GM21619 (cell line): ENCODE data around the gene ERGIC1.
A peak's percentile ranks its signal among the peaks of the same experiment; 100 is the strongest.

Experiments
- ATAC-seq: cut with Tn5 transposase; IDR thresholded peaks from one replicate; pipeline ENCODE4 v1.9.1; 2021; ENCODE audit not compliant: unreplicated experiment

ERGIC1 gene

GRCh38 chr5:172825610-172826204, 8.3 kb upstream of the ERGIC1 start:
- no peak for ATAC-seq

- ATAC-seq: no peak
Observed at GRCh38 chr5:172827841-172828240, 6.2 kb upstream of the ERGIC1 start.

GRCh38 chr5:172828911-172829431, 5.1 kb upstream of the ERGIC1 start:
- ATAC-seq: no peak

- ATAC-seq: no peak
Observed at GRCh38 chr5:172830275-172830799, 3.7 kb upstream of the ERGIC1 start.

- ATAC-seq: no peak
Observed at GRCh38 chr5:172830876-172831662, 3.0 kb upstream of the ERGIC1 start.

GRCh38 chr5:172832383-172833315, 1.4 kb upstream of the ERGIC1 start:
- ATAC-seq: no peak

- no peak for ATAC-seq
Observed at GRCh38 chr5:172833372-172833685, 722 bp upstream of the ERGIC1 start.

GRCh38 chr5:172834415-172835289, 601 bp downstream of the ERGIC1 start:
- peak; percentile 24 for ATAC-seq

DNA sequence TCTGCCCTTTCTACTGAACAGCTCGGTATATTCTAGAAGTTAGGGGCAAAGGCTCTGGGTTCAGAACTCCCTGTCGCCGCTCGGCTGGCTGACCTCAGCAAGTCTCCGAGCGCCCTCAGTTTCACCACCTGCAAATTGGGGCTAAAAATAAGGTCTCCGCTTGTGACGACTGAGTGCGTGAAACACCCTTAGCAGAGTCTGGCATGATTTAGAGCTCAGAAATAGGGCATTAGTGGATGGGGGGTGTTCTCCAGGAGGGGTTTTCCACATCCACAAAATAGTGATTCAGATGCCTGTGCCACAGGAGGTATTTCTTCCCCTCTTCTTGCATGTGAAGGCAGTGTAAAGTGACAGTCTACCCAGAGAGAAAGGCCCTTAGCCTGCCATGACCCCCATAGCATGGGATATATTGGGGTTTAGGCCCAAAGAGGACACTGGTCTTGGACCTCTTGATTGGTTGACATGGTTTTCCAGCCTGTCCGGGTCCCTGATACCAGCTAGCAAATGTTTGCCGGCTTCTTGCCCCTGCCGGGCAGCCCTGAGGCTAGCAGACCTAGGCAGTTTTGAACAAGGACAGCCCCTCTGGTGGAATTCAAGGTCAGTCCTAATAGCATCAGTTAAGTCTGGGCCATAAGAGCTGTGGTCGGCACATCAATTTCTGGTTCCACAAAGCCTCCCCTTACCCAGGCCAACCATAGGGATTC, 1.4 kb downstream of the ERGIC1 start:
- ATAC-seq: no peak

DNA sequence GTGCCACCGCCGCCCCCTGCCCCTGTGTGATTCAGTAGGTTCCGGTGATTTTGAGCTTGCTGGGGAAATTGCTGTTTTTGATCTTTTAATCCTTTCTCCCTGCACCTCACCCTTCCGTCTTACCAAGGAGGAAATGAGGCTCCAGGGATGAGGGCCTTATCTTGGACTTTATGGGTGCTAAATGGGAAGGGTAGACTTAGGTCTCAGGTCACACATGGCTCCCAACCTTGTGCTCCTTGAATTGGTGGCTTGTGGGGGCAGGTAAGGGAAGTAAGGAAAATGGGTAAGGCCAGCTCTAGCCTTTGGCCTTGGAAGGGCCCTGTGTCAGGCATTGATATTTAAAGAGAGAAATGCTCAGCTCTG, 1.9 kb downstream of the ERGIC1 start:
- ATAC-seq: no peak

DNA sequence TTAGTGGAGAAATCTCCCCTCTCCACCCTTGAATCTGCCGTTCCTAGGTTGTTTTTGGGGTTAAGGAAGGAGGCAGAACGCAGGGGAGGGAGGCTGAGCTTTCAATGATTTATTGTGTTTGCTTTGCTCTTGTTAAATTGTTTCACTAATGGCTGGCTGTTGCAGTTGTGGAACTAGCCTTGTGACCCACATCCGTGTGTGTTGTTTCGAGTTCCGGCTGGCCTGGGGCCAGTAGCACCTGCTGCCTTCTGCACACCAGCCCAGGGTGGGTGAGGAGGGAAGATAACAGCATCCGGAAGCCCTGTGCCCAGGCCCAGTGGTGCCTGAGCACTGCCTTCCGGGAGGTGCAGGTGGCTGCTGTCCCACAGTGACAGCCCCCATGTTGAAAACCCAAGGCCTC, 3.6 kb downstream of the ERGIC1 start:
- peak; percentile 75 for ATAC-seq

DNA sequence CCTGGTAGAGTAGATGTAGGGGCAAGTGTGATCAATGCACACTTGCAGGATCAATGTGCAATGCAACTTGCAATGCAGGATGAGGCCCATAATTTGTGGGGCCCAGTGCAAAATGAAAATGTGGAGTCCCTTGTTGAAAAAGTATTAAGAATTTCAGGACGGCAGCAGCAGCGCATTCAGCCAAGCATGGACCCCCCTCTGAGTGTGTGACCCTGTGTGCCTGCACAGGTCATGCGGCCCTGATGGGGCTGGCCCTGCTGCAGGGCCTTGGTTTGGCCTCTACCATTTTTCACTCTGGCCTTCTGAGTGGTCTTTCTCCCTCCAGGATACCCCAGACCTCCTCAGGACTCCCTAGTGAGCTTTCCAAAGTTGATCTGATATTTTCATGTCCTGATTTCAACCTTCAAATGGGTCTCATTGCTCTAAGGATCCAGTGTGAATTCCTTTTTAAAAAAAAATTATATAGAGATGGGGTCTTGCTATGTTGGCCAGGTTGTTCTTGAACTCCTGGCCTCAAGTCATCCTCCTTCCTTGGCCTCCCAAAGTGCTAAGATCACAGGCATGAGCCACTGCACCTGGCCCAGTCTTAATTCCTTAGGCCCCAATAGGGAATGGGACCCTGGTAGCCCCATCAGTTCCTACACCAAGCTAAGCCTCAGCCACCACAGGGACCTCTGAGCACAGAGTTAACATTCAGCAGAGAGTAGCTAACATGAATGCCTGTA, 4.3 kb downstream of the ERGIC1 start:
- no peak for ATAC-seq

DNA sequence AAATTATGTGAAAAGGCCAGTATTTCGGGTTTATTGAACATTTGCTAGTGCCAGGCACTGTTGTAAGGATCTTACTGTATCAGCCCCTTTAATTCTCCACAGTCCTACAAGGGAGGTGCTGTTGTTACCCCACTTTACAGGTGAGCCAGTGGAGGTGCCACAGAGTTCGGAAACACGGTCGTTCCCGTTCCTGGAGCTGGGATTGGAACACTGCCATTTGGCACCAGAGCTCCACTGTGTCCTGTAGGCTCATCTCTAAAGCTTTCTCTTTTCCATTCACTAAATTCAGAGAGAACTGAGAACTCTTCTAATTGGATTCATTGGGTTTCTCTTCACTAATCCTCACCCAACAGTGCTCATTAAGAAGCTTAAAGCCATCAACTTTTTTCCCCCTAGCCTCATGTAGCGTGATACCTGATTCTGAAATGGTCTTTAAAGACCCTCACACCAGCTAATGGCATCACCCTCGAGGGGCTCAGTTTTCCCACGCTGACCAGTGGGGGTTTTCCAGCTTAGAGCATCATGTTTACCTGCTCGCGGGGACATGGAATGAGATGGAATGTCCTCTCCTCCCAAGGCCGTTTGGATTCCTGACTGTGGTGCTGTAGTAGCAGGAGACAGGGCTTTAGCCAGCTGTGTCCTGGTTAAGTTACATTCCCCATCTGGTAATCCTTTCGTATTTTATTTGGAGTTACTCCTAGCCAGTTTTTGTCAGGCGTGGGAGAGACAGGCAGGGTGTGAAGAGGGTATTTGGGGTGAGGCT, 5.8 kb downstream of the ERGIC1 start:
- ATAC-seq: no peak

- no peak for ATAC-seq
Observed at GRCh38 chr5:172840432-172841154, 6.5 kb downstream of the ERGIC1 start.

DNA sequence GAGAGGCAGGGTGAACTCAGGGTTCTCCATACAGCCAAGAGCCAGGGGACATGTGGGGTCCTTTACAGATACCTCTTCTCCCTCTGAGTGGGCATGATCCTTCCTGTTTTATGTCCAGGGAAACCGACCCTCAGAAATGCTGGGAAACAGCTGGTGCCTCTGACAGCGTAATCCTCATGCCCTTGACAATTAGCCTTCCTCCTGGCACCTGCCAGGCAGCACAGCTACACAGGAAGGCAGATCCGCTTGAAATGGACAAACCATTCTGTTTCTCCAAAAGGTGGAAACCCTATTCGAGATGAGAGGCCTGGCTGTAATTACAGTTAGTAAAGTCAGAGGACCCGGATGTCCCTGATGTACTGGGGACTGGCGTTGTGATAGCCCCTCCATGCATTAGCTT, 7.2 kb downstream of the ERGIC1 start:
- ATAC-seq: no peak

- ATAC-seq: no peak
Observed at GRCh38 chr5:172843825-172844576, 9.9 kb downstream of the ERGIC1 start.

GRCh38 chr5:172844577-172844838, 10.5 kb downstream of the ERGIC1 start:
- no peak for ATAC-seq
